Ureter (tissue), 1 donor: Measurements from ENCODE around the gene LAMA3. TPM values are rescaled to one million over a fixed set of nuclear protein-coding genes. Genes with fewer than 3 reads are reported as not detected.

Source experiments
- DNase-seq: peaks from one replicate; pipeline ENCODE4 v3.0.0-alpha.2; 2020; ENCODE audit warnings: low spot score
- total RNA-seq: library from RNA; stranded (reverse); gene quantifications from one replicate; pipeline ENCODE4 v1.2.4, GENCODE V29; 2023
- donor health status: DM: yes; HTN: yes; CAD: no.

The LAMA3 gene
- total RNA-seq, 1 donor from 2014 or later = 28.7 TPM

- DNase-seq = no peak
These were observed 87.1 kb downstream of the LAMA3 start for GRCh38 chr18:23776306-23776705.

- no peak for DNase-seq
These were observed 89.6 kb downstream of the LAMA3 start for GRCh38 chr18:23778828-23779227.

- no peak for DNase-seq
These were observed 90.5 kb downstream of the LAMA3 start for GRCh38 chr18:23779696-23780303.

GRCh38 chr18:23784832-23785245, 95.6 kb downstream of the LAMA3 start:
- no peak for DNase-seq

GRCh38 chr18:23793051-23793450, 103.8 kb downstream of the LAMA3 start:
- no peak for DNase-seq

GRCh38 chr18:23793985-23794867, 105.0 kb downstream of the LAMA3 start:
- DNase-seq = no peak

GRCh38 chr18:23798249-23798648, 109.0 kb downstream of the LAMA3 start:
- DNase-seq = no peak

- DNase-seq = no peak
These were observed 109.6 kb downstream of the LAMA3 start for GRCh38 chr18:23798824-23799223.

GRCh38 chr18:23799540-23799939, 110.3 kb downstream of the LAMA3 start:
- no peak for DNase-seq

- no peak for DNase-seq
These were observed 111.6 kb downstream of the LAMA3 start for GRCh38 chr18:23800902-23801301.

GRCh38 chr18:23802817-23803216, 113.6 kb downstream of the LAMA3 start:
- no peak for DNase-seq

- no peak for DNase-seq
These were observed 114.5 kb downstream of the LAMA3 start for GRCh38 chr18:23803755-23804154.

GRCh38 chr18:23805898-23806297, 116.6 kb downstream of the LAMA3 start:
- no peak for DNase-seq

- DNase-seq = no peak
These were observed 120.2 kb downstream of the LAMA3 start for GRCh38 chr18:23809415-23809814.

- DNase-seq = no peak
These were observed 121.1 kb downstream of the LAMA3 start for GRCh38 chr18:23810396-23810795.

- no peak for DNase-seq
These were observed 121.9 kb downstream of the LAMA3 start for GRCh38 chr18:23811176-23811575.

GRCh38 chr18:23812546-23813440, 123.5 kb downstream of the LAMA3 start:
- no peak for DNase-seq

GRCh38 chr18:23814991-23815614, 125.8 kb downstream of the LAMA3 start:
- no peak for DNase-seq

- no peak for DNase-seq
These were observed 126.8 kb downstream of the LAMA3 start for GRCh38 chr18:23816021-23816420.

GRCh38 chr18:23816740-23817139, 127.5 kb downstream of the LAMA3 start:
- no peak for DNase-seq

GRCh38 chr18:23819001-23819400, 129.7 kb downstream of the LAMA3 start:
- no peak for DNase-seq
